ENCODE data around the gene FAM240A. TPM values are rescaled to one million over a fixed set of nuclear protein-coding genes. Genes with fewer than 3 reads are reported as not detected.

FAM240A gene
- total and polyA plus RNA-seq, 9 donors = 0.17 TPM; not detected in 8

DNA sequence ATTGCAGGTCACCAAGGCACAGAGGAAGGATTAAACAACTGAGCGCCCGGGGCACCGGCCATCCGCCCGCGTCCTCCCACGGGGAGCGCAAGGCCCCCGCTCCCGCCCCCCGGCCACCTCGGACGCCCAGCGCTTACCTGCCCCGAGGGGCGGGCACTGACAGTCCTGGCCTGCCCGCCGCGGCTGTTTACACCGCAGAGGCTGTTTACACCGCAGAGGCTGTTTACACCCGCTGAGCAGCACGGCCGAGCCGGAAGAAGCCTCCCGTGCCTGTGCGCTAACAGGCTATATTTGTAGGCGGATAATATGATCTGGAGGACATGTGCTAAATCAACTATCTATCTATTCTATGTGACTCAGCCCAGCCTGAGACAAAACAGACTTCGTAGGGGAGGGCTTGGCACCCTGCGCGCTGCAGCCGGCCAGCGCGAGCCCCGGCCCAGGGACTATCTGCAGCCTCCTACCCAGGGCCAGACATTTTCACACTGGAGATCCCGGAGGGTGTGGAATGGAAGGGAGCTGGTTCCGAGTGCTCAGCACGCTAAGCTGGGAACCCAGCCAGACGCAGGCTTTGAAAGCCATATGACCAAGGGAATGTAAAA, 46.2 kb upstream of the FAM240A start, which contains the start of gene LRRC2:
Gene LRRC2 (minus strand): TSS at position 263 of the 602 bp plus-strand sequence. CDS start 14,711 bp downstream, outside the sequence.
- Histone ChIP-seq H3K4me1 (ENCODE audit: insufficient read depth) (no peaks in the 10 kb centered on the region), H3K36me3 (no peaks in the 10 kb centered on the region), H3K9me3 (no peaks in the 10 kb centered on the region), H3K27ac (peak within 1 kb of the TSS; percentile 54 to 84), H3K27me3 (no peaks in the 10 kb centered on the region), H3K4me3 (peak within 1 kb of the TSS; percentile 59)
- peak; percentile 71 to 79 (median 74) for DNase-seq
- WGBS, 3 donors = 0 to 1% (median 1%) methylated on average over 17 to 39 of the region's 39 CpGs
- intact Hi-C loops (cut with DNase I) = no loop called here
- TF ChIP-seq EP300 (IDR thresholded peaks at IDR 0.05) = no peak
- TF ChIP-seq, protein P1, sequence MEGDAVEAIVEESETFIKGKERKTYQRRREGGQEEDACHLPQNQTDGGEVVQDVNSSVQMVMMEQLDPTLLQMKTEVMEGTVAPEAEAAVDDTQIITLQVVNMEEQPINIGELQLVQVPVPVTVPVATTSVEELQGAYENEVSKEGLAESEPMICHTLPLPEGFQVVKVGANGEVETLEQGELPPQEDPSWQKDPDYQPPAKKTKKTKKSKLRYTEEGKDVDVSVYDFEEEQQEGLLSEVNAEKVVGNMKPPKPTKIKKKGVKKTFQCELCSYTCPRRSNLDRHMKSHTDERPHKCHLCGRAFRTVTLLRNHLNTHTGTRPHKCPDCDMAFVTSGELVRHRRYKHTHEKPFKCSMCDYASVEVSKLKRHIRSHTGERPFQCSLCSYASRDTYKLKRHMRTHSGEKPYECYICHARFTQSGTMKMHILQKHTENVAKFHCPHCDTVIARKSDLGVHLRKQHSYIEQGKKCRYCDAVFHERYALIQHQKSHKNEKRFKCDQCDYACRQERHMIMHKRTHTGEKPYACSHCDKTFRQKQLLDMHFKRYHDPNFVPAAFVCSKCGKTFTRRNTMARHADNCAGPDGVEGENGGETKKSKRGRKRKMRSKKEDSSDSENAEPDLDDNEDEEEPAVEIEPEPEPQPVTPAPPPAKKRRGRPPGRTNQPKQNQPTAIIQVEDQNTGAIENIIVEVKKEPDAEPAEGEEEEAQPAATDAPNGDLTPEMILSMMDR (IDR thresholded peaks at IDR 0.05) = no peak

DNA sequence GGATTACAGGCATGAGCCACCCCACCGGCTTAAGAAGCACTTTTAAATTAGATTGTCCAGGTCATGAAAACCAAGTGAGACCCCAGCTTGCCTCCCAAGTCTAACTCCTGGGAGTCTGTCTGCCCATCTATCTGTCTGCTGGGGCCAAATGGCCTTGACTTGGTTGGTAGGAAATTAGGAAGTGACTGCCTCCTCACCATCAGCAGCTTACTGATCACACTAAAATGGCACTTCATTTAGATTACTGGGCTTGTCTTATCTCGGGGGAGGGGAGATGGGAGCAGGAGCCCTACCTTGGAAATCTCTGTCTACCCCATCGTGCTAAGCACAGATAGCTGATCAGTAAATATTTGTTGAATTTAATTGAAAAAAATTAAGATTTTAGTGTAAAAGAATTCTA, 40.6 kb upstream of the FAM240A start:
- DNase-seq = no peak
- TF ChIP-seq EP300 (IDR thresholded peaks at IDR 0.05) (no peak), POLR2A (IDR thresholded peaks at IDR 0.05) (no peak)
- TF ChIP-seq, protein P1 (IDR thresholded peaks at IDR 0.05) = no peak
- intact Hi-C loops (cut with DNase I) = no loop called here
- Histone ChIP-seq H3K9me3 (no peaks in the 10 kb centered on the region), H3K36me3 (no peaks in the 10 kb centered on the region), H3K27me3 (no peaks in the 10 kb centered on the region), H3K4me1 (ENCODE audit: insufficient read depth) (no peaks in the 10 kb centered on the region), H3K27ac (no peak overlapping the region), H3K4me3 (no peak overlapping the region)
- WGBS, 3 donors = 68 to 80% (median 70%) methylated on average over 3 of the region's 3 CpGs

DNA sequence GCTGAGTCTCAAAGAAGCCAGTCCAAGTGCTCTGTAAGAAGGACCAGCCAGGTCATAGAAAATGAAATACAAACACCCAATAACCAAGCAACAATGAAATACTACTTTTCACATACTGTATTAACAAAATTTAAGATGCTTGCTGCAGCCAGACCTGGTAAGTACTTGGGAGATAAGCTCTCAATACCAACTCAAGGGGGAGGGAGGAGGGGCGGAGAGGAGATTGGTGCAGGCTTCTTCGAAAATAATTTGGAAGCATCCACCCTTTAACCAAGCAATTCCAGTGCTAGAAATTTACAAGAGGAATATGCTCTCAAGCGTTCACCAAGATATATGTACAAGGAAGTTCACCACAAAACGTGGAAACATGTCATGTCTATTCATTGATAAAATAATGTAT, 38.6 kb upstream of the FAM240A start:
- H3K36me3 ChIP-seq = no peaks in the 10 kb centered on the region
- H3K27ac ChIP-seq = no peak overlapping the region
- intact Hi-C loops (cut with DNase I) = no loop called here
- peaks cover 1% of the 10 kb centered on the region for H3K4me1 ChIP-seq (ENCODE audit: insufficient read depth)
- TF ChIP-seq EP300 (IDR thresholded peaks at IDR 0.05) (no peak), POLR2A (IDR thresholded peaks at IDR 0.05) (no peak)
- TF ChIP-seq, protein P1 (IDR thresholded peaks at IDR 0.05) = no peak
- WGBS, 3 donors = 63 to 69% (median 66%) methylated on average over 4 of the region's 4 CpGs
- H3K27me3 ChIP-seq = no peaks in the 10 kb centered on the region
- H3K4me3 ChIP-seq = no peak overlapping the region
- DNase-seq = no peak
- H3K9me3 ChIP-seq = no peaks in the 10 kb centered on the region

DNA sequence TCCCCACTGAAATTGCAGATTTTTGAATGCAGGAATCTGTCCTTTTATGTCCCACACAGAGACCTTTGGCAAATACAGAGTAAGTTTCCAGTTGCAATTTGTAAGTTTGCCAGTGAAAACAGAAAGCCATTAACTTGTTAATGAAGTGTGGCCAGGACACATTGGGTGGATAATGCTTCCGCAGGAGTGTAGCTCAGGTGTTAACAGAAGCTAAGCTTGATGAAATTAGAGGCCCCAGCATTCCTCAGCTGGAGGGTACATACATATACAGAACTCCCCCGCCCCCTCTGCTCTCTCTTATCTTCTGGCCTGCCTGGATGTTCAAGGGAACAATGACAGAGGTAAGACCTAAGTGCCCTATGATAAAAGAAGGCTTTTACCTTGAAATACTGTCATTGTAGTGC, 38.1 kb upstream of the FAM240A start:
- DNase-seq = no peak
- peaks cover 1% of the 10 kb centered on the region for H3K4me1 ChIP-seq (ENCODE audit: insufficient read depth)
- no peak for TF ChIP-seq EP300 (IDR thresholded peaks at IDR 0.05)
- TF ChIP-seq, protein P1 (IDR thresholded peaks at IDR 0.05) = no peak
- TF ChIP-seq POLR2A (IDR thresholded peaks at IDR 0.05) = no peak
- 85 to 100% (median 88%) methylated on average over 2 of the region's 2 CpGs for WGBS, 3 donors
- intact Hi-C loops (cut with DNase I) = no loop called here
- H3K9me3 ChIP-seq = no peaks in the 10 kb centered on the region
- no peak overlapping the region for H3K27ac ChIP-seq
- H3K36me3 ChIP-seq = no peaks in the 10 kb centered on the region
- H3K27me3 ChIP-seq = no peaks in the 10 kb centered on the region
- H3K4me3 ChIP-seq = no peak overlapping the region

All from ovary (tissue), 9 donors.